ENCODE data around the gene STARD3NL.
"Not testable (repeated sequence)": the region's sequence is repeated elsewhere in the genome, so short reads cannot be mapped to it uniquely, and the experiment has no call there.

The STARD3NL gene

DNA sequence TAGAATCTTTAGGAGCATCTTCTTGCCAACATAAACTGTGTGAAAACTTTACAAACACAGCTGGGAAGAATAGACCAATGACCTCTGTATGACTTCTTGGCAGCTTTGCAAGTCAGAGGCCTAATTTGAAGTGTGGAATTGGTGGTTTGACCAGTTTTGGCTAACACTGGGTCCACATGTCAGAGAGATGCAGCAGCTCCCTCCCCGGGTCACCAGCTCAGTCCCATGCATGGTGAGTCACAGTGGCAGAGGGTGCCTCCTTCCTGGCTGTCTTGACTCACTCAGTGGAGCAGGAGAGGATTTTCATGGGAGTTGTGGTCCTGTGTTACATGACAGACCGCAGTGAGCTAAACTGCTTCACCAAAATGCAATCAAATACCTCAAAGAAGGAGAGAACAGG lies 8.2 kb upstream of the STARD3NL start:
- peak; percentile 69 for DNase-seq (ENCODE audit: low read depth)
- H3K4me3 ChIP-seq (ENCODE audit: low read length) = no peak overlapping the region
- TF ChIP-seq, protein P1, sequence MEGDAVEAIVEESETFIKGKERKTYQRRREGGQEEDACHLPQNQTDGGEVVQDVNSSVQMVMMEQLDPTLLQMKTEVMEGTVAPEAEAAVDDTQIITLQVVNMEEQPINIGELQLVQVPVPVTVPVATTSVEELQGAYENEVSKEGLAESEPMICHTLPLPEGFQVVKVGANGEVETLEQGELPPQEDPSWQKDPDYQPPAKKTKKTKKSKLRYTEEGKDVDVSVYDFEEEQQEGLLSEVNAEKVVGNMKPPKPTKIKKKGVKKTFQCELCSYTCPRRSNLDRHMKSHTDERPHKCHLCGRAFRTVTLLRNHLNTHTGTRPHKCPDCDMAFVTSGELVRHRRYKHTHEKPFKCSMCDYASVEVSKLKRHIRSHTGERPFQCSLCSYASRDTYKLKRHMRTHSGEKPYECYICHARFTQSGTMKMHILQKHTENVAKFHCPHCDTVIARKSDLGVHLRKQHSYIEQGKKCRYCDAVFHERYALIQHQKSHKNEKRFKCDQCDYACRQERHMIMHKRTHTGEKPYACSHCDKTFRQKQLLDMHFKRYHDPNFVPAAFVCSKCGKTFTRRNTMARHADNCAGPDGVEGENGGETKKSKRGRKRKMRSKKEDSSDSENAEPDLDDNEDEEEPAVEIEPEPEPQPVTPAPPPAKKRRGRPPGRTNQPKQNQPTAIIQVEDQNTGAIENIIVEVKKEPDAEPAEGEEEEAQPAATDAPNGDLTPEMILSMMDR (conservative IDR thresholded peaks at IDR 0.05; ENCODE audit: low read depth, low read length) = no peak

DNA sequence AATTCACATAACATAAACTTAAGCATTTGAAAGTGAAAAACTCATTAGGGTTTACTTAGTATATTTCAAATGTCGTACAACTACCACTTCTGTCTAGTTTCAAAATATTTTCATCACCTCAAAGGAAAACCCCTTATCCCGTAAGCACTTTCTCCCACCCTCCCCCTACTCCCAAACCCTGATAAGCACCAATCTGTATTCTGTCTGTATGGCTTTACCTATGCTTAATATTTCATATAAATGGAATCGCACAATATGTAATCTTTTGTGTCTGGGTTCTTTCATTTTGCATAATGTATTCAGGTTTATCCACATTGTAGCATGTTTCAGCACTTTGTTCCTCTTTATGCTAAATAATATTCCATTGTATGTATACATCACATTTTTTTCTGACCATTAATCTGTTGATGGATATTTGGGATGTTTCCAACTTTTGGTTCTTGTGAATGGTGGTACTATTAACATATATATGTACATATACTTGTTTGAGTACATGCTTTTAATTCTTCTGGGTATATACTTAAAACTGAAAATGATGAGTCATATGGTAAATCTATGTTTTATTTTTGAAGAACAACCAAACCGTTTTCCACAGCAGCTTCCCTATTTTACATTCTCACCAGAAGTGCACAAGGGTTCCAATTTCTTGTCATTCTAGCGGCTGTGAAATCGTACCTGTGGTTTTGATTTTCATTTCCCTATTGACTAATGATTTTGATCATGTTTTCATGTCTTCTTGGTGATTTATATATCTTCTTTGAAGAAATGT lies 6.2 kb upstream of the STARD3NL start:
- no peak for DNase-seq (ENCODE audit: low read depth)
- no peak overlapping the region for H3K4me3 ChIP-seq (ENCODE audit: low read length)
- TF ChIP-seq, protein P1 (conservative IDR thresholded peaks at IDR 0.05; ENCODE audit: low read depth, low read length) = no peak

- not testable (repeated sequence) for DNase-seq (ENCODE audit: low read depth); H3K4me3 ChIP-seq (ENCODE audit: low read length)
Measured at GRCh38 chr7:38175547-38175946, 2.5 kb upstream of the STARD3NL start.

DNA sequence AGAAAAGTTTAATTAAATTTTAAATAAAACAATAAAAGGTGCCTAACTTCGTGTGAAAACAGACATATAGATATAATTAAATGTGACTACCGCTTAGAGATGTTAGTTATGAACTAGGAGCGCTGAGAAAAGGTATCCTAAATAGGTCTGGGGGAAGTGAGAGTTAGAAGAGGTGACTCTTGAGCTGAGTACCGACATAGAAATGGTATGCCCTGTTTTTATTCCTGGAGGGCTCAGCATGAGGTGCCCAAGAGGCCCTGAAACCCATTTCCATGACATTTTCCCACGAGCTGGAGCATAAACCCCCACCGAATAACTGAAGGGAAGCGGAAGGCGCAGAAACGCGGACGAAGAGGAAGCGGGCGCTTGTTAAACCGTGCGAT lies 433 bp upstream of the STARD3NL start:
- DNase-seq (ENCODE audit: low read depth) = no peak
- peak overlapping the region; percentile 91 for H3K4me3 ChIP-seq (ENCODE audit: low read length)
- TF ChIP-seq, protein P1 (conservative IDR thresholded peaks at IDR 0.05; ENCODE audit: low read depth, low read length) = no peak

DNA sequence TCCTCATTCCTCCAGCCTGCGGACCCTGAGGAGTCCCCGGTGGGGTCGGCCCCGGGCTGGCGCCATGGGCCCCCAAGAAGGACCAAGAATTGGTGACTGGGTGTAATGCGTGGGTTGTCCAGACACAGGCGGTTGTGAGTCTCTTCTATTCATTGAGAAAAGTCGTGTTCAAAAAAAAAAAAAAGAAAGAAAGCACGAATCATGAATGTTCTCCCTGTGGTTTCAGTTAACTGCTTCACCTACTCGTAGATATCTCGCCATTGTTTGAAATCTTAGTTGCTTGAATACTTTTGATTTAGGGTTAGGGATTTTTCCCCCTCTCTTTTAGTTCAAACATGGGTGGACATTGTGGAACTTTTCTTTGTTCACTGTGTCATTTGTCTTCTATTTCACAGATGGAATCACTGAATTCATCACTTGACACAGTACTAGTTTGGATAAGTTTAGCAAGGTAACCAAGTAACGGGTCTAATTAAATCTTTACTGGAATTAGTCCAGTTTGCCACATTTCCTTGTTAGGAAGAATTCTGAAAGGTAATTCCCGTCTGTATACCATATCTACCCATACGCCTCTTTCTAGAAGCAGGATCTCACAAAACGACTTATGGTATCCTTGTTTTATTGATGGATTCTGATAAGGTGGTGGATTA lies 775 bp downstream of the STARD3NL start:
- TF ChIP-seq, protein P1 (conservative IDR thresholded peaks at IDR 0.05; ENCODE audit: low read depth, low read length) = no peak
- no peak for DNase-seq (ENCODE audit: low read depth)
- peak overlapping the region; percentile 91 for H3K4me3 ChIP-seq (ENCODE audit: low read length)

DNA sequence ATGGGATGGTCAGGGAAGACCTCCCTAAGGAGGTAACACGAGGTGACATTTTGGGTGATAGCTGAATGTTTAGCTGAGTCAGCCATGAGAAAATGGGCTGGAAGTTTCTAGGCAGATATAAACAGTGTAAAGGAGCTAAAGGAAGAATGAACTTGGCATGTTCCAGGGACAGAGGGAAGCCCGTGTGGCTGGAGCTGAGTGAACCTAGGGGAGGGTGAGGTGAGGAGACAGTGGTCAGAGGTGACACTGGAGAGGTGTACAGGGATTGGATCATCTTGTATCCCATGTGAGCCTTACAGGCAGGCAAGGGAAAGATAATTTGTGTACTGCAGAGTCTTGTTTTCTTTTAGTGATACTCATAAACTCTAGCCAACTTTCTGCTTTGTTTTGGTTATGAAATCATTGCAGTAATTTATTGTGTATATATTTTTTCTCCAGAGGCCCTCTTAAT lies 1.8 kb downstream of the STARD3NL start:
- H3K4me3 ChIP-seq (ENCODE audit: low read length) = no peak overlapping the region
- TF ChIP-seq, protein P1 (conservative IDR thresholded peaks at IDR 0.05; ENCODE audit: low read depth, low read length) = no peak
- no peak for DNase-seq (ENCODE audit: low read depth)

DNA sequence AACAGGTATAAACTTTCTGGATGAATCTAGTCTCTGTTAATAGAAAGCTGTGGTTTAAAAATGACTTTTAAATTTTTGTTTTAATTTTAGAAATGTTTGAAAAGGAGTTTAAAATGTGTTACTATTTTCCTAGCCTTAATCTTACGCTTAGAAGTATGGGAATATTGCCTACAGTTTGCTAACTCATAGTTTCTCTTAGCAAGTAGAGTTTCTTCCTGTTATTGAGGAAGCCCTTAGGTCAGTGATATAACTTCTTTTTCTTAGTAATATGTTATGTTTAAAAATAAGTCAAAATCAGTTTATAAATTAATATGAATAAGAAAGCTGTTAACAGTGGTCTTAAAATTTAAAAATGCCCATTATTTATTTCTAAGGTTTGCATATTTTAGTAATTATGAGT lies 3.1 kb downstream of the STARD3NL start:
- TF ChIP-seq, protein P1 (conservative IDR thresholded peaks at IDR 0.05; ENCODE audit: low read depth, low read length) = no peak
- no peak for DNase-seq (ENCODE audit: low read depth)
- H3K4me3 ChIP-seq (ENCODE audit: low read length) = no peak overlapping the region

All from retinal pigment epithelial cell (primary cell).